HG03095 (cell line): ENCODE data around the gene LSM2.

Experiments
- ATAC-seq: cut with Tn5 transposase; IDR thresholded peaks from one replicate; pipeline ENCODE4 v1.9.1; 2021; ENCODE audit warnings: moderate library complexity; ENCODE audit not compliant: unreplicated experiment

The LSM2 gene

DNA sequence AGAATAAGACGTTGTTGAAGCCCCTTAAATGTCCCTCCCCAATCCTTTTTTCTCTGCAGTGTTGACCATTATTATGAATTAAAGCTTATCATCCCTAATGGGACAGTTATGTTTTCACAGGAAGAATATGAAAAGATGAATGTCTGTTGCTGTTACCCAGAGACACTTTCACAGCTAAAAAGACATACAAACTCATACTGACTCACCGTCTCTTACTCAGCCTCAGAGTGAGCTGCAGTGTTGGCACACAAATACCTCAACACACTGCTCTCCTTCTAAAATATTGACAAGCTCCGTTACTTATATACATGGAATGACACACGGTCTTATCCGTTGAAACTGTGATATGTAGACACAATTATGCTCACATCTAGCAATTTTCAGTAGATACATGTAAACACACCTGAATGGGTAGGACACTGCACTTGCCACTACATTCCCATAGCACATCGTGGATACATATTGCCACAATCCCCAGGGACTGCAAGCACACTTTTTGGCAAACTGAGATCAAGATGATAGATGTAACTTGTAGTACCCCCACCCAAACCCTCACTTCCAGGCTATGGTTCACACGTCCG lies 53.9 kb downstream of the LSM2 start:
- no peak for ATAC-seq

DNA sequence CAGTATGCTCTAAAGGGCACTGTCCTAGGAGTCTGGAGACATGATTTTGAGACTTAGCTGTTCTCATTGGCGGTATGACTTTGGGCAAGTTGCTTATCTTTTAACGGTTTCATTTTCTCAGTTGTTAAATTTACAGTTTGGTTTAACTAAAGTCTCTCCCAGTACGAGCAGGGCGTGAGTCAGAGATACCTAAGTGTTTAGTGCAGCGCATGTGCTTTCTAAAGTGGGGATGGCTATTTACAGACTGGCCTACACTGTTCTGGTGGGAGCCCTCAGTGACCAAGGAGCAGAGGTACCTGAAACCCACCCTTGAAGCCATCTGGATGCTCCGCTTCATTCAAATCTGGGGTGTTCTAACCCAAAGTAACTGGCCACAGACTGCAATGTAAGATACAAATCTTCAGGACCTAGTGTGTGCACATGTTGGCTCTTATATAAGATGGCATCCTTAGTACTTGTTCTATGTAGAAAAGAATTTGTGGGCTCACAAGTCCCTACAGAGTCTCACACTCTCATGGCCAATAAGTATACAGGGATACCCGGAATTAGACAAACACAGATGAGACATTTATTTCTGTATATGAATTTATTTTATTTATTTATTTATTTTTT lies 56.2 kb downstream of the LSM2 start:
- no peak for ATAC-seq

DNA sequence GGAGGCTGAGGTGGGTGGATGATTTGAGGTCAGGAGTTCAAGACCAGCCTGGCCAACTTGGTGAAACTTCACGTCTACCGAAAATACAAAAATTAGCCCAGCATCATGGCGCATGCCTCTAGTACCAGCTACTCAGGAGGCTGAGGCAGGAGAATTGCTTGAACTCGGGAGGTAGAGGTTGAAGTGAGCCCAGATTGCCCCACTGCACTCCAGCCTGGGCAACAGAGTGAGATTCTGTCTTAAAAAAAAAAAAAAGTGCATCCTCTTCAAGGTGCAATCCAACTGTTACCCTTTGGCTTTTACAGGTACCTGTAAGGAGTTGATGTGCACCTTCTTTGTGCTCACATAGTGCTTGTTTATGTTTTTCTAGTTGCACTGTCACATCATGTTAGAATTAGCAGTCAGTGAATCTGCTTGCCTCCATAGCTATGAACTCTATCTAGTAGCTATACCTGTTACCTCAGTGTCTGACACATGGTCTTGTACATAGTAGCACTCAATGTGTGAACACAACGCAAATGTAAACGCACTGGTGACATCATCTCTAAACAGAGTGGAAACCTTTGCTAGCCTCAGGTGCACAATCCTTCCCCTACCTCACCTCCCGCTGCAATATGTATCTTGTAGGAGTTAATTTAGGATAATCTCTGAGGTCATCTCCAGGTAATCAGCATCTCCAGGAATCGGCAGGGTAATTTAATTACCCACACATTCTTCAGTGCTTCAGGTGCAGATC lies 57.3 kb downstream of the LSM2 start:
- no peak for ATAC-seq
